ENCODE data around the gene COMMD4. TPM values are rescaled to one million over a fixed set of nuclear protein-coding genes. Genes with fewer than 3 reads are reported as not detected.
"Not testable (repeated sequence)": the region's sequence is repeated elsewhere in the genome, so short reads cannot be mapped to it uniquely, and the experiment has no call there.

Gene COMMD4
- total RNA-seq, 1 donor from 2014 or later, result 41.5 TPM

GRCh38 chr15:75369897-75370581 is 34.2 kb downstream of the COMMD4 start:
- no peak for DNase-seq (ENCODE audit: low spot score)

- DNase-seq (ENCODE audit: low spot score), result peak; percentile 47
Measured at GRCh38 chr15:75371486-75371885, 35.6 kb downstream of the COMMD4 start.

- no peak for DNase-seq (ENCODE audit: low spot score)
Measured at GRCh38 chr15:75371901-75372688, 36.2 kb downstream of the COMMD4 start.

- no peak for DNase-seq (ENCODE audit: low spot score)
Measured at GRCh38 chr15:75380773-75381172, 44.9 kb downstream of the COMMD4 start.

- not testable (repeated sequence) for DNase-seq (ENCODE audit: low spot score)
Measured at GRCh38 chr15:75383986-75384385, 48.1 kb downstream of the COMMD4 start.

Small RNAs within 50 kb of the gene (microRNA-seq; reads per million reads assigned to microRNA genes)
- gene MIR631 (ENCODE audit: borderline number of aligned reads), result not detected

Other genes starting within 250 kb of the COMMD4 start
- 31.7 TPM for gene C15orf39, start 134.2 kb upstream of the COMMD4 start, total RNA-seq
- gene GOLGA6C, start 77.7 kb upstream of the COMMD4 start, total RNA-seq, result not detected
- gene GOLGA6D, start 53.2 kb upstream of the COMMD4 start, total RNA-seq, result not detected
- 17.9 TPM for gene NEIL1, start 11.0 kb downstream of the COMMD4 start, total RNA-seq
- gene MAN2C1, start 32.5 kb downstream of the COMMD4 start, total RNA-seq, result 208 TPM
- 41.9 TPM for gene SIN3A, start 115.6 kb downstream of the COMMD4 start, total RNA-seq
- 20.5 TPM for gene PTPN9, start 243.3 kb downstream of the COMMD4 start, total RNA-seq

All from mesenteric fat pad (tissue), 1 donor.